Right renal pelvis (tissue), 4 donors: Measurements from ENCODE around the gene ESYT2. TPM values are rescaled to one million over a fixed set of nuclear protein-coding genes. Genes with fewer than 3 reads are reported as not detected.
A peak's percentile ranks its signal among the peaks of the same experiment; 100 is the strongest.
"Not testable (repeated sequence)": the region's sequence is repeated elsewhere in the genome, so short reads cannot be mapped to it uniquely, and the experiment has no call there.

Experiments used
- DNase-seq, 4 donors: peaks; one replicate each; pipeline ENCODE4 v3.0.0-alpha.2; 2013; ENCODE audit warnings: low read depth in 4 of 4, low spot score in 3 of 4, missing footprints in 1 of 4
- polyA plus RNA-seq, 4 donors: library from polyadenylated mRNA; unstranded; fragments of 120-200 nt; gene quantifications; one replicate each; pipeline ENCODE4 v1.2.1, GENCODE V29; 2013; ENCODE audit not compliant: insufficient read length in 4 of 4

Gene ESYT2
- polyA plus RNA-seq, 4 donors: 46.7 to 62.5 (median 53.4) TPM

DNA sequence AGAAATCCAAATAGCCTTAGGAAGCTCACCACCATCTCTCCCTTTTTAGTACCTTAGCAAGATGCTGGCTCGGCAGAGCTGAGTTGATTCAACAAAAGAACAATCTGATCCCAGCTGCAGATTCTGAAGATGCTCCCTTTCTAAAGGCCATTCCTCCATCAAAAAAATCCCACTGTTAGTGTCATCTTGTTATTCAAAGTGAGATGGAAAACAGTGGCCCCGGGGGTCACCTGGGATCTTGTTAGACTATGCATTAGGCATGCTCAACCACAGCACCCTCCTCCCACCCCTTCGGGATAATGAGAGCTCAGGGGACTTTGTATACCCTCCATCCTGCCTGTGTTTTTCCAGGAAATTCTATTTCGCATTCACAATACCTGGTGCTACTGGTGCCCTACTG is 127.1 kb downstream of the ESYT2 start:
- DNase-seq: no peak

DNA sequence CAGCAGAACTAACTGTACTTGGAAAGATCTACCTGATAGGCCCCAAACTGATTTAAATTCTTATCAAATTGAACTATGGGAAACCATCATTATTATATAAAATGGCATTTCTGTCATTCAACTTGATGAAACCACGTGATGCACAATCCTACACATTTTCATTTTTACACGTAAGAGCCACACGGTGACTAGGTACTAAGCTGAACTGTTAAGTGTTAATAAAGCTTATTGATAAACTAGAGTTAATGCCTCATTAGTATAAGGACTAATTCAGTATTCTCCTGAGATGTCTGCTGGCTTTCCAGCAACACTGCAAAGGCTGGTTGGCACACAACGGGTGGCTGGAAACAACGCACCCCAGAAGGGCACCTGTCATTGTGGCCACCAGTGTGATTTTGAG is 129.3 kb downstream of the ESYT2 start:
- DNase-seq: no peak

DNA sequence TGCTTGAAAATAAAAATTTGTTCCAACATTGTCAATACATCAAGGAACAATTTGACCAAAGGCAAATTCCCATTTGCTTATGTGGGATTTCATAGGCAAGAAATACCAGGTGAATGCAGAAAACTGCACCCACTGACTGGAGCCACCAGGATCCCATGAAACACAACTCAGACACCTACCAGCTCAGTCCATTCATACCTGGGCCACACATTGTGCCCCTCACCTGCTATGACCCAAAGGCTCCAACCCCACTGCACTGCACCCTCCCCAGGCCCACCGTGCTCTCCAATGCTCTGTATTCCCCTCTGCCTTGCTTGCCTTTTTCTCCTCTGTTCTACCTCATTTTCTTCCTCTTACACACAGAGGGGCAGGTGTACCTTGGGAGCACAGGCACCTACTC is 130.0 kb downstream of the ESYT2 start:
- DNase-seq: no peak

DNA sequence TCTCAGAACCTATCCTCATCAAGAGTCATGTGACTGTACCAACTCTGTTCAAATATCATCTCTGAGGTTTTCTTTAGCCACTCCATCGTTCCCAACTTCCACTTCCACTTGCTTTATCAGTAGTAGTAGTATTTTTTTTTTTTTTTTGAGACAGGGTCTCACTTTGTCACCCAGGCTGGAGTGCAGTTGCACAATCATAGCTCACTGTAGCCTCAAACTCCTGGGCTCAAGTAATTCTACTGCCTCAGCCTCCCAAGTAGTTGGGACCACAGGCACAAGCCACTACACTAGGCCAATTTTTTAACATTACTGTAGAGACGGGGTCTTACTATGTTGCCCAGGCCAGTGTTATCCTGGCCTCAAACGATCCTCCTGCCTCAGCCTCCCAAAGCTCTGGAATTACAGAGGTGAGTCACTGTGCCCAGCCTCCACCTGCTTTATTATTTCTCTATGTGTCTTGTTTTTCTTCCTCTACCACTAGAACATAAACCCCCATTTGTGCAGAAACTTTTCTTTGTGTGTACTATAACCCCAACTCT is 130.6 kb downstream of the ESYT2 start:
- no peak for DNase-seq

DNA sequence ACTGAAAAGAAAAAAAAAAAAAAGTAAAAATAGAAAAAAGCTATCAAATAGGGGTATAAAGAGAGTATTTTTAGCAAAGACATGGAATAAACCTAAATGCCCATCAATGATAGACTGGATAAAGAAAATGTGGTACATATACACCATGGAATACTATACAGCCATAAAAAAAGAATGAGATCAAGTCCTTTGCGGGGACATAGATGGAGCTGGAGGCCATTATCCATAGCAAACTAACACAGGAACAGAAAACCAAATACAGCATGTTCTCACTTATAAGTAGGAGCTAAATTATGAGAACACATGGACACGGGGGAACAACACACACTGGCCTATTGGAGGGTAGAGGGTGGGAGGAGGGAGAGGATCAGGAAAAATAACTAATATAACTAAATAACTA is 131.7 kb downstream of the ESYT2 start:
- DNase-seq: not testable (repeated sequence)

DNA sequence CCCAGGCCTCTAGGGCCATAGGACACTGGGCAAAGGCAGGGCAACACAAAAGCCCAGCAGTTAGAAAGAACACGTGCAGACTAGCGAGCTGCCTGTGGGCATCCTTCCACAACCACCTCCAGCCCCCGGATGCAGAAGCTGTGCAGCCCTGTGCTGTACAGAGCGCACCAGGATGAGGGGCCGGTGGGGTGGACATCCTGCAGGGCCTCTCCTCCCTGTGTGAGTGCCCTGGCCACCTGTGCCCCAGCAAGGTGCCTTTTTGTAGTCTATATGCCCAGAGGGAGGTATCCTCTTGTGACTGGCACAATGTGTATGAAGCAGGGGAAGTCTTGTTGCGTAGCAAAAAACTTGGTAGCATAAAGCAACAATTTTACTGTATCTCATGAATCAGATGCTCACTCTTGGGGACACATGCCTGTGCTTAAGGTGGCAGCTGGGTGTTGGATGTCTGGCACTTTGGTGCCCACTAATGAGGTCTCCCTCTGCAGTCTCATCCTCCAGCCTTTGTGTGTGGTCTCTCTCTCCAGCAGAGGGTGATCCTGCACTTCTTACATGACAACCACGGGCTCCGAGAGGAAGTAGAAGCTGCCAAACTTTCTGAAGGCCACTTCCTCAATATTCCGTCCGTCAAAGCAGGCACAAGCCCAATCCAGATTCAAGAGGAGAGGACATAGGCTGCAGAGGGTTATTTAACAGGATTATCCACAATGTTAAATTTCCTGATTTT is 133.4 kb downstream of the ESYT2 start:
- DNase-seq: peak in 2 of 4 donors; percentile 5 to 22

DNA sequence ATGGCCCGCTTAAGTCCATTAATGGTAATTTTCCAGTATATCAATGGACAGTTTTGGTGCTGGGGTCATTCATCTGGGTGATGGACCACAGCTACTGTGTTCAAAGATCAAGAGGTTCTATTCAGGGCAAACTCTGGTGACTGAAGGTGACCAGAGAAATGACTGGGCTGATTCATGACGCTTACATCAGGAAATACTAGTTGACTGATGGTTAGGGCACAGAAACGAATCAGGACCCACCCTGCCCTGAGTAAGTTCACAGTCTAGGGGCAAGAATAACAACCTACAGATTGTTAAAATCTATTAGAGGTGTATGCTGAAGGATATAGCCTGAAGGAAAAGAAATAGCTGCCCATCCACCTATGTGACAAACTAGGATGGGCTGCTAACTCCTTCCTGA is 134.3 kb downstream of the ESYT2 start:
- no peak for DNase-seq

DNA sequence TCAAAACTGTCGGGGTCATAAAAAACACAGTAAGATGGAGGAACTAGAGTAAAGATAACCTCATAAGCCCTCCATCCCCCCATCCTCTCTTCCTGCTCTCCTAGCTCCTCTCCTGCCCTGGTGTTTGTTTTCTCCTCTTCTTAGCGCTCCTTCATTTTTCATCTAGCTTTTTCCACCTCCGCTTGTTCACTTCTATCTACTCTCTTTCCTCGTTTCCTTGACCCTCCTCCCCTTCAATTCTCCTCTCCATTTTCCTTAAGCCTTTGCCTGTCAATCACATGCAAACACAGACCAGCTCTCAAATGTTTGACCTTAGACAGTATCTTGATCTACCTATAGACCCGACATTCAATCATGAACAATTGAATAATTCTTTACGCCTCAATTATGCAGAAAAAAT is 134.7 kb downstream of the ESYT2 start:
- no peak for DNase-seq

DNA sequence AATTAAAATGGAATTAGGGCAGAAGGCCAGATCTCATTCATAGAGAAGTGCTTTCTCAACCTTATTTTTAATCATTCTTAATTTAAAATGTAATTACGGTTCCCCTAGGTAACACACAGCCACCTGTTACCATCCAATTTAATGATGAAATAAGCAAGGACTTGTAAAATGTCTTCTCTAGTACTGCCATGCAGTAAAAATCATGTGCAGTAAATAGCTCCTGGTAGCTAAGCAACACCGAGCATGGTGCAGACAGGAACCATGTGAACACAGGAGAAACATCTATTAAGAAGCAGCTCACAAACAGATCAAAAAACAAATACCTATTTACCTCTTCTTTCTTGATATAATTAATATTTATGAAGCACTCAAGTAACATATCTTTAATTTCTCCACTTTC is 139.8 kb downstream of the ESYT2 start:
- no peak for DNase-seq

DNA sequence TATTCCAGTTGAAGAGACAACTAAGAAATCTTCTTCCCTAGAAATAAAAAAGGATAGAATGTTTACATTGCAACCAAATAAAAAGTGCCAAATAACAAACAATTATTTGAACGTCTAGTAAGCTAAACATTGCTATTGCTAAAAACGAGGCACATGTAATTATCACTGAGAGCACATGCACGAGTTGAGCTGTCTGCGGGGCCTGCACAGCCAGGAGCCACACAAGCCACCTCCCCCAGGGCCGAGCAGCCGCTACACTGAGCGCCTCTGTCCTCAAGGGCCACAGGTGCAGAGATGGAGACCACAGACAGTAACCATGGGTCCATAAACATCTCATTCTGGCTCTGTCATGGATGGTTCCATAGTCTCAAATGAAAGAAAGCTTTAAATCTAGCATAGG is 141.9 kb downstream of the ESYT2 start:
- no peak for DNase-seq

DNA sequence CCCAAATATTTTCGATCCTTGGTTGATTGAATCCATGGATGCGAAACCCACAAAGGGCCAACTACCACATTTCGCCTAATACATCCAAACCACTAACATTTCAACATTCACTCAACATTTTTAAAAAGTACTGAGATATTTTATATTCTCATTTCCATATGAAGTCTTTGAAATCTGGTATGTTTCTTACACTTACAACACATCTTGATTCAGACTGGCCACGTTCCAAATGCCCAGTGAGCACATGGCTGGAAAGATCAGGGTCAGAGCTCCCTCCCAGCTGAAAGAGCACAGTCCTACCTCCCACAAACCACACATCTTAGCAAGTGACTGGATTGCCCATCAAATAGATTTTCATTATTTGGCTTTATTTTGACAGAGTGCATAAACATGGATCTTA is 143.6 kb downstream of the ESYT2 start:
- no peak for DNase-seq

DNA sequence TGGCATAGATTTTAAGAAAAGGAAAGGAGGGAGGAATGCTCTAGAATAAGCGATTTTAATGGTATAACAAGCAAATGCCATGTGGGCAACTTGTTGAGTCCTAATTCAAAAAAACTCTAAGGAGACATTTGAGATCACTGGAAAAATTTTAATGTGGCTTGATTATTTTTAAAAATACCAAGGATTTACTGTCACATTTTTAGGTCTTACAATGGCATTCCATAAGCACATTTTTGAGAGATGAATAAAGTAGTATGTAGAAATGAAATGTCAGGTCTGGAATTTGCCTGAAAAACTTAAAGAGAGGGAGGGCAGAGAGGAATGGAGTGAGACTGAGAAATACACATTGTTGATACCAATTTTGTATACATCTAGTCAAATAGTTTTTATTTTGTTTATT is 145.0 kb downstream of the ESYT2 start:
- no peak for DNase-seq

DNA sequence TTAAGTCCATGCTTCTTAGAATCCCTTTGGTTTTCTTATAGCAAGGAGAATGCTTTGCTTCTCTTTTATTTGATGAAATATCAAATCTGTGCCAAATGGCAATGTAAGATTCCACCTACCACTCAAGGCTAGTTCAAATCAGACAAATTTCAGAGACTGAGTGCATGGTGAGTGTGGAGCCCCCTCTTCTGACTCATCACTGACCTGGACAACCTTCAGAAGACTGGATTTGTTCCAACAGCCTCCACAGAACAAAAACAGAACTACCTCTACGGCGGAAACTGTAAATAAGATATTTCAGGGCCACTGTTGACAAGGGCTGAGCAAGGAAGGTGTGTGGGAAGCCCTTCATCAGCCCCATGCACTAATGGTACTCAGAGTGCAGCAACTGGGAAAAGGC is 145.8 kb downstream of the ESYT2 start:
- DNase-seq: no peak

DNA sequence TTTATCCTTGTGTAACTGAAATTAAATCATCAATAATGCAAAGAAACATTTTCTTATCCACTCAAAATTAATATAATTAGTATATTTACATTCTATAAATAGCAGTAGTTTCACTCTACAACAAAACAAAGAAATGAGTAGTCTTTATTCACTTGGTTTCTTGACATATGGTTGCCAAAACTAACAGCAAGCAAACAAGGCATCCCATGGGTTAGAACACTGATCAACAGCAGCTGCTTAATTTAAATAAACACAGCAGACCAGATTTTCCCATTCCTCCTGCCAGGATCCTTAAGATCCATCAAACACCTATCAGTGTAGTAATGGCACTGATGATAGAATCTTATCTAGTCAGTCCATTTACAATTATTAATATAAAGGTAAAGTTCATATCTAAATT is 146.9 kb downstream of the ESYT2 start:
- DNase-seq: no peak

Other genes with a start within 250 kb of the ESYT2 start
- gene PTPRN2, start 241.7 kb downstream of the ESYT2 start, polyA plus RNA-seq: 1 to 10 TPM; 7.4 to 9.6 (median 8.8) TPM
- gene NCAPG2, start 124.7 kb downstream of the ESYT2 start, polyA plus RNA-seq: 10 to 100 TPM; 23.4 to 26.0 (median 25.0) TPM
- 10 to 100 TPM; 25.0 to 33.2 (median 28.9) TPM for gene DYNC2I1, start 27.0 kb upstream of the ESYT2 start, polyA plus RNA-seq